Tongue (tissue), 2 donors: Measurements from ENCODE around the gene ADK. TPM values are rescaled to one million over a fixed set of nuclear protein-coding genes. Genes with fewer than 3 reads are reported as not detected.
A peak's percentile ranks its signal among the peaks of the same experiment; 100 is the strongest.

Experiments used
- DNase-seq: peaks from one replicate; pipeline ENCODE4 v3.0.0-alpha.2; 2015
- total RNA-seq: library from RNA; depleted of rRNA; stranded (reverse); fragments of >200 nt; gene quantifications from one replicate; pipeline ENCODE4 v1.2.3, GENCODE V29; 2014

ADK gene
- total RNA-seq, 1 donor from 2014 or later: 61.4 TPM

DNA sequence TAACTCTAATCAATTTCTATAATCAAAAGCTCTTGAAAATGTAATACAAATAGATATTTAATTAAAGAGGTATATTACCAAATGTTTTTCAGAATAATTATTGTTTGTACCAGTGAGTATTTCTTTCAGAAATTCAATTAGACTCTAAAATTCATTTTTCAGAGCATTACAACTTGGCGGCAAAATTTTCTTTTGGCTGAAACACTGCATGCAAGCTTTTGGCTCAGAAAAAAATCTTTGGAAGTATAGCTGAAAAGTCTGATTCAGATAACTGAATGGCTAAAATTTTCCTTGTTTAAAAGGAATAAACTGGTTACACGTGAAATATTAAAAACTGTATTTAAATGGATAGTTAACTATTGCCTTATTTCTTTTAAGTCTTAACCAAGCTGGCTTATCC lies 472.8 kb downstream of the ADK start:
- DNase-seq: no peak

DNA sequence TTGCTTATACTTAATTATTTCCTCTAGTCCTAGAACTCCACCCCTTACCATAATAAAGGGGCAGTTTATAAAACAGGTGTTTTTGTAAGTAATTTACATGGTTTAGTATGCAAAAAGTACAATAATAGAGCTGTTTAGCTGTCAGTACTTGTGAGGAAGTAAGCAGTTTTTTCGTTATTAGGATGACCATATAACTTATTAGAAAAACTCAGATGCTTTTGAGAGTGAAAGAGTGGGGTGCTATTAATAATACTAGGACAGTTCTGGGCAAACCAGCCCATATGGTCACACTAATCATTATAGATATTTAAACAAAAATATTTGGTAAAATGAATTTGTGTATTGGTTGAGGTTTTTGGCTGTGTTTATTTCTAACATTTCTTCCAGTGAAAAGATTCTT lies 473.5 kb downstream of the ADK start:
- no peak for DNase-seq

DNA sequence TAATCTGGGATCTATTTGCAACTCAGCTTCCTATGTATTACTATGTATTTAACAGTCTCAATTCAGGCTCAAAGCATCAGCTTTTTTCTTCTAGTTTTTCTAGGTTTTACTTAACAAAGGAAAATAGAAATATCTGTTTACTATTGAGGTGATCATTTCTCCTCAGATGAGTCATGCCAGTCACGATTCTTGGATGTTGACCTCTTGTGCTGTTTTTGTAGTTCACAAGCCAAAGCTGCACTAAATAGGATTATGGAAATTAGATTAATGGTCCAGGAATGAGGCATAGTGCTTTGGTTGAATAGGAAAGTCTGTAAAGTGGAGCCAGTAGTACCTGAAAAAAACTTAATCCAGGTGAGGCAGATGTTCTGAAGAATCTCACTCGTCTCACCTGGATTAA lies 477.1 kb downstream of the ADK start:
- no peak for DNase-seq

DNA sequence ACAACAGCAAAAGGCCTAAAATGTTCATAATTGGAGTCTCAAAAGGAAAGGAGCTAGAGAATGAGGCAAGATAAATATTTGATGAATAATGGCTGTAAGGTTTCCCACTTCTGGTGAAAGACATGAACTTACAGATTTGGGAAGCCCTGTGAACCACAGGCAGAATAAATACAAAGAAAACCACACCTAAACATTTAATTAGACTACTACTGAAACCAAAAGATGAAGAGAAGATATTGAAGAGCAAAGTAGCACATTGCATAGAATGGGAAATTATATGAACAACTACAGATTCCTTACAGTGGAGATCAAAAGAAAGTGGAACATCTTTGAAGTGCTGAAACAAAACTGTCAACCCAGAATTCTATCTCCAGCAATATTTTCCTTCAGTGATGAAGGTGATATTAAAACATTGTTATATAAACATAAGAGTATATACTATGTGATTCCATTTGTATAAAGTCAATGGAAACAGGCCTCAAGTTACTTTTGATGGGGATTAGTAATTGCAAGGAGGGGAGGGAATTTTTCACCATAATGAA lies 484.0 kb downstream of the ADK start:
- DNase-seq: no peak

DNA sequence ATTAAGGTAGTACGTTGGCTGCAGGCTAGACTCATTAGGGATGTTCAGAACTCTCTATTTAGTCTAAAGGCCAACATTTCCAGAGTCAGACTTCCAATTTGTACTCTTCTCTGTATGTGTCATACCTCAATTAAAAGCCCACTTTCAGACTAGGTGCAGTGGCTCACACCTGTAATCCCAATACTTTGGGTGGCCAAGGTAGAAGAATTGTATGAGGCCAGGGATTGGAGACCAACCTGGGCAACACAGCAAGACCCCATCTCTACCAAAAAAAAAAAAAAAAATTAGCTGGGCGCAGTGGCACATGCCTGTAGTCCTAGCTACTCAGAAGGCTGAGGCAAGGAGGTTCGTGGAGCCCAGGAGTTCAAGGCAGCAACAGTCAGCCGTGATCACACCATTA lies 484.6 kb downstream of the ADK start:
- no peak for DNase-seq

DNA sequence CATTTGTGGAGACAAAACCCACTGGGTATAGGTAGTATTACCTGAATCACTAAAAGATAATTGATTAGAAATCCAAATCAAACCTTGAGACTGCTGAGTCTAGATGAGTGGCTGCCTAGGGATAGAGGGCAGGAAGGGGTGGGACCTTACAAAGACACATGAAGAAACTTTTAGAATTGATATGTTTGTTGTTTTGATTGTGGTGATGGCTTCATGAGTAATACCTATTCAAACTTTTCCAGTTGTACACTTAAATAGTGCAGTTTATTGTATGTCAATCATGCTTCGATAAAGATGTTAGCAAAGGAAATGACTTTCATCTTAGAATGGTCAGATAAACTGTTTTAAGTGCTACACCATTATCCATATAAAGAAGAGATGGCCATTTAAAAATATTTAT lies 486.7 kb downstream of the ADK start:
- DNase-seq: no peak

DNA sequence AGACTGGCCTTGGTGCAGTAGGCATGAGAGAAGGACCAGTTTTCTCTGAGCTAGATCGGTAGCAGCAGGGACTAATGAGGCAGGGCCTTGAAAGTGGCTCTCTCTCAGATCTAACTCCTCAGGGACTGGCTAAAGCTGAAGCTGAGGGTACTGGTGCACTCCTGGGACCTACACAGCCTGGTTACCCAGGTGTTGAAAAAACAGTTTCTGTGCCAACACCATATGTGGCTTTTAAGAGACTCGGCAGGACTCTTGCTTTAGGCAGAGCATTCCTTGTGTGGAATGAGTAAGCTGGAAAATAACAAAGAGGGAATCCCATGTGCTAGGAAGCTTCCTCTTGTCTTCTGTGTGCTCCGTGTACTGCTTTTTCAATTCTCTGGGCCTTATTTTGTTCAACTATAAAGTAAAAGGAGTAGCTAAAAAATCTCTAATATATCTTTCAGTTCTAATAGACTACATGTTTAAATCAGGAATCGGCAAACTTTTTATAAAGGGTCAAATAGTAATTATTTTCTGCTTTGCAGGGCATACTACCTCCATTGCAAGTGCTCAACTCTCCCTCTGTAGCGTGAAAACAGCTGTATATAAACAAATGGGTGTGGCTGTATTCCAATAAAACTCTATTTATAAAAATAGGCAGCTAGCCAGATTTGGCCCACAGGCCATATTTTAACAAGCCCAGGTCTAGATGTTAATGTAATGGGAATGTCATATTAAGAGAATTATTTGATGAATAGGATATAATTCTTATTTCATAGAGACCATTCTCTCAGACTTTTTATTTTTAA lies 489.3 kb downstream of the ADK start:
- DNase-seq: peak; percentile 44

DNA sequence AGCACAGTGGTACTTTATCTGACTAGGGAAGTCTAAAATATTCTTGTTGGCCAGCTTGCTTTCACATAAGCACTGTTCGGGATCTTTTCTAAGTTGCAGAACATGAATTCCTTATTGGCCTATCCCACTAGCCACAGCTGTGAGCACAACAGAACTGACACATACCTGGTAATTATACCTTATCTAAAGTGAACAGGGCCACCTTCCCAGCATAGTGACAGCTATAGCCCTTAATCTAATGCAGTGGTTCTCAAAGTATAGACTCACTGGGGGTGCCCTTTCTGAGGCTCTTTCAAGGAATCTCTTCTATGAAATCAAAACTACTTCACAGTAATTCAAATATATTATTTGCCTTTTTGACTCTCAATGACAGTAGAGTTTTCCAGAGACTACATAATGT lies 490.6 kb downstream of the ADK start:
- no peak for DNase-seq

DNA sequence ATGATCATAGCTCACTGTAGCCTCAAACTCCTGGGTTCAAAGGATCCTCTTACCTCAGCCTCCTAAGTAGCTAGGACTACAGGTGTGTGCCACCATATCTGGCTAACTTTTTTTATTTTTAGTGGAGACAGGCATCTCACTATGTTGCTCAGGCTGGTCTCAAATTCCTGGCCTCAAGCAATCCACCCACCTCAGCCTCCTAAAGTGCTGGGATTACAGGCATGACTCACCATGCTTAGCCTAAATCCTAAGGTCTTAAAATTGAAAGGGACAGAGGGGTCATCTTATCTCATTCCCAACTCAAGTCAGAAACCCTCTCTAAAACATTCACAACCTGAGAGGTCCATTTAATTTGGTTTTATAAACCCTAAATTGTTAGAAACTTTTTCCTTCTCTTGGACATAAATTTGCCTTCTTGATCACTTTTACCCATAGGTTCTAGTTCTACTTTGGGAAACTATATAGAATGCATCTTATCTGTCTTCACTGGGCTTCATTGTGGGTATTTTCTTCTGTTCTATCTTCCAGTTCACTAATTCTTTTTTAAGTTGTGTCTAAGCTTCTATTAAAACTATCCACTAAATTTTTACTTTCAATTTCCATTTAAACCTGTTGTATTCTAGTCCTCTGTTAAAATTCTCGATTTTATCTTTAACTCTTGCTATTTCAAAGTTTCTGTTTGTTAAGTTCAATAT lies 492.0 kb downstream of the ADK start:
- DNase-seq: no peak

DNA sequence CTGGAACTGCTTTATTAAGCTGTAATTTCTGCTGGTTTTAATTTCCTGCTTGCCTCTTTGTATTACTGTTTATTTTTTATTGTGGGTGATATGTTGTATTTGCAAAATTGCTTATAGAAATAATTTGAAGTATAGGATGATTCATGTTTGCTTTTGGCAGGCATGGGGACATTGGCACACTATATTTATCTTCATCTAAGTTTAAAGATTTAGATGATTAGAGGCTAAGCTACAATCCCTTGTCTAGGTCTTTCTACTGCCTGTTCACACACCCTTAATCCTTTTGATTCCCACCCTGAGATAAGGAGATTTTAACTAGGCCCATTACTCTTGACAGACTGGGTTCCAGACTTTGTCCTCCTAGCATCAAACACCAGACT lies 492.6 kb downstream of the ADK start:
- no peak for DNase-seq

DNA sequence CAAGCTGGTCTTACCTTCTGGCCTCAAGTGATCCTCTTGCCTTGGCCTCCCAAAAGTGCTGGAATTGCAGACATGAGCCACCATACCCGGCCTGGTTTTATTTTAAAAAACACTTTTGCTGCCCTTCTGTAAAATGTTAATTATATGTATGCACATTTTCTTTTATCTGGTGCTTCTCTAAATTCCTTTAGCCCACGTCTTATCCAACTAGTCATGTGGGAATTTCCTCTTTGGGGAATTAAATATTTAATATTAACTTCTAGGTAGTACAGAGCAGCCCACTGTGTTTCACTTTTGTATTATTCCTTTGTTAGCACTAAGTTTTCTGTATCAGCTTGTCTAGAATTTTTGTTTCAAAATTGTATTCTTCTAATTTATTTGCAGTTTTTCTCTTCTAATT lies 493.7 kb downstream of the ADK start:
- DNase-seq: no peak

DNA sequence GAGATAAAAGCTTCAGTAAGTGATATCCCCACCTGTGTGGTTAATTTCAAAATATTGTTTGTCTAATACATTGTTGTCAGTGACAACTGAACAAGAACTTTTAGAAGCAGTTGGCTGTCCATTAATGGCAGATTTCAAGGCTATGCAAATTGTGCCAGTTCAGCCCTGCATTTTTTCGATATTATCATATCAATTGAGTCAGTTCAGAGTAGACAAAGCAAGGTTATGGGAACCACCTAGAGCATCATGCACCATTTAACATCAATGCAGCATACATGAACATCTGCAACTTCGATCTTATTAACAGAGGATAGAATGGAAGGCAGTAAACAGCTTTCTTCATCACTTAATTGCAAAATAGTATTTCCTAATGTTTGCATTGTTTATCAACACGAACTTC lies 494.7 kb downstream of the ADK start:
- no peak for DNase-seq

DNA sequence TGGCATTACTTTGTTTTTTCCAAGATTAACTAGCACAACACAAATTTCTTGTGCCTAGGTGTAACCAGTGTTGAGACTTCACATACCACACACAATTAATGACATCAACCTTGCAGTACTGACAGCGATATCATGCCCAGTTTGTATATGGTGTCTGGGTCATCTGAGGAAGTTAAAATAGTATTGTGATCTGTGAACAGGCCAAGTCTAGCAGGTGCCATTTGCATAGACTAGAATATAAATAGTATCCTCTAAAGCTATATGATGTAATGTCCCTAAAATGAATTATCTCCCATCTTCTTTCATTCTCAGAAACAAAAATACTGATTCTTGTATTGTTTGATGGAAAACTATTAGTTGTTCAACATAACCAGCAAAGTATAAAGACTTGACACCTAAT lies 499.6 kb downstream of the ADK start:
- DNase-seq: peak; percentile 6

DNA sequence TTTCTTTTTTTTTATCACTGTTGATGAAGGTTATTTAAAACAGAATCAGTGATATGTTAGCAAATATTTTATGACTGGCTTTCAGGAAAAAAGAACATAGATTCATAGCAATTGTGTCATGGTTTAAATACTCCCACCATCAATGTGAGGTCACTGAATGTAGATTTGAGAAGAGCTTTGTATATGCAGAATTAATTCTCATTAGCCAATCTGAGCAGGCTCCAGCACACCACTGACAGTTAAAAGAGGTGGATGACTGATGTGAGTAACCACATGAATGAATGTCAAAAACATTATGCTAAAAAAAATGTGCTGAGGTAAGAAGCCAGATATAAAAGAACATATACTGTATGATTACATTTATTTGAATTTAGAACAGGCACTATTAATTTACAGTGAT lies 500.5 kb downstream of the ADK start:
- no peak for DNase-seq

DNA sequence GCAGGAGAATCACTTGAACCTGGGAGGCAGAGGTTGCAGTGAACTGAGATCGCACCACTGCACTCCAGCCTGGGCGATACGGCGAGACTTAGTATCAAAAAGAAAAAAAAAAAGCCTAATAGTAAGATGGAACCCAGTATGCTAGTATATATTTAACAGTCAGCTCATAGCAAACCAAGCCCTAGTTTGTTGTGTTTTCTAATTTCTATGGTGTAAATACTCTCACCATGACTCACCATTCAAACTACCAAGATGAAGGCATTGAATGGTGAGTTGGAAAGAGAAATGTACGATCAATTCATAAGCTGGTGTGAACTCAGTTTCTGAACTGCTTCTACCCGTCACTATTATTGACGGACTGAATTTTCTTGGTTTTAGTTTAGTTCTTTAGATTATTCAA lies 501.6 kb downstream of the ADK start:
- no peak for DNase-seq

DNA sequence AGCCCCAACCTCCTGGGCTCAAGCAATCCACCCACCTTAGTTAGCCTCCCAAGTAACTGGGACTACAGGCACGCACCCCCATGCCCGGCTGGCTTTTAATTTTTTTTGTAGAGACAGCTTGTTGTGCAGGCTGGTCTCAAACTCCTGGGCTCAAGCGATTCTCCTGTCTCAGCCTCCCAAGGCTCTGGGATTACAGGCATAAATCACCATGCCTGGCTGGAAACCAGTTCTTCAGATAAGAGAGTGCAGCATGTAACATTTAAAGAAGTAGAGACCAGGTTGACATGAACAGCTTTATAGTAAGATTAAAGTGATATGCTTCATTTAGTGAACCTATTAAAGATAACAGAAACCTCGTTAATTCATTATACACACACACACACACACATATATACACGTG lies 507.5 kb downstream of the ADK start:
- DNase-seq: no peak

DNA sequence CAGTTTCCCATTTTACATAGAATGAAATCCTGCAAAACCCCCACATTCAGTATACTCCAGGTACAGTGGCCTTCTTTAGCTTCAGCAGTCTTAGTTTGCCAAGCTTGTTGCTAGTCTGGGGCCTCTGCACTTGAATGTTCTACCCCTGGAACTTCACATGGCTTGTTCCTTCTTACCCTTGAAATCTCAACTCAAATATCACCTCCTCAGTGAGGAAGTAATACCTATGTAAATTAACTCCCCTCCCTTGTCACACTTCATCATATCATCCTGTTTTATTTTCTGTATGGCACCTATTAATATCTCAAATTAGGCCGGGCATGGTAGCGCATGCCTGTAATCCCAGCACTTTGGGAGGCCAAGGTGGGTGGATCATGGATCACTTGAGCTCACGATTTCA lies 511.6 kb downstream of the ADK start:
- DNase-seq: no peak

DNA sequence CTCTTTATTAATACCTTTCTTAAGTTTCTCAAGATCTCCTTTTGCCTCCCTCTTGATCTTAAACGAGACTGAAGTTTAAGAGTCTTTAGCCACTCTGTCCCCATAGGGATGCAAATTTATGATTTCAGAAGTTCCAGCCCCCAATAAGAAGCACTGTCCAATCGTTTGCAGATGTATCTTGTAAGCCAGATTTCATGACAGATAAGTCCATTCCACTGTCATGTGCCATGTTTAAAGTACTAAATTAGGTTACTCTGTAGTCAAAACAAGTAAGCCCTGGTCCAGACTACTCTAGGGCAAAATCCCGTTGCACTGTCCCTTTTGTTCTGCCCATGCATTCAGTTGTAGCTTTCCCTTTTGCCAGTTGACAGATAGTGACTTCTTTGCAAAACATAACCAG lies 518.2 kb downstream of the ADK start:
- no peak for DNase-seq

DNA sequence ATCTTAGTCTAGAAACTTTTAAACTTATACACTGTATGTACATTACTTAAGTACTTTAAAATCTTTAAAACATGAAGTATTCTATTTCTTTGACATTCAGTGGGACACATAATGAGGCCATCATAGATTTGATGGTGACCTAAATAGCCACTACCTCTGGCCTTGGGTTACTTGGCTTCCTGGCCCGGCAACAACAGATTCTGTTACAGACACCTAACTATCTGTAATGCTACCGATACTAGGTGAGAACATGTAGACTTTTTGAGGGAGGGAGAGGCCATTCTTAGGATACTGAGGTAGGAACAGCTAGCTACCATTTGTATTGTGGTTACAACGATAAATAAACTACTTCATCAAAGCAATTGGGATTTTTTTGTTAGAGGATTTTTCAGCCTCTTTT lies 520.7 kb downstream of the ADK start:
- no peak for DNase-seq

DNA sequence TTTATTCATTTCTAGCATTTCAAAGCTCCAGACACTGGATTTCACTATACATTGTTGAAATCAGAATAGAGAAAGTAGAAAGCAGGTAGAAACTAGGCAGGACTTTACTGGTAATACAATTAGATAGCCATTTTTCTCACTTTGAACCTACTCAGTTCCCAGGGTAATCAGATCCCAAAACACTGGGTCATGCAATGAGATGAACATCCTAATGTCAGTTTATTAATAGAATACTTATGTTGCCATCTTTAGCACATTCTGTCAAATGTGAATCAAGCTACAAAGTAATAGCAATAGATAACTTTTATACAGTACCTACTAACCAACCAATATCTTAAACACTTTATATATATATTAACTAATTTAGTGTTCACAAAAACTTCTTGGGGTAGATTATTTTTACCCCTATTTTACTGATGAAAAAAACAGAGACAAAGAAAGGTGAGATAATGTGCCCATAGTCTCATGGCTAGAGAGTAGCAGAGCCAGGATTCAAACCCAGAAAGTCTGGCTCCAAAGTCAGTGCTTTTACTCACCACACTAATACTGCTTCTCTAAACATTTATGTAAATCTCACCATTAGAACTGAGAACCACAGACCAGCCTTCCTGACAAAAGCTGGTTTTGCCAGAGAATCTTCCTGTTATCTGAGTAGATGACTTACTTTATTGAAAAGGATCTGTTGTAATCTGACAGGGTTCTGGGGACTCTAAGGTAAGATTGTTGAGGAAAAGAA lies 521.6 kb downstream of the ADK start:
- DNase-seq: no peak

DNA sequence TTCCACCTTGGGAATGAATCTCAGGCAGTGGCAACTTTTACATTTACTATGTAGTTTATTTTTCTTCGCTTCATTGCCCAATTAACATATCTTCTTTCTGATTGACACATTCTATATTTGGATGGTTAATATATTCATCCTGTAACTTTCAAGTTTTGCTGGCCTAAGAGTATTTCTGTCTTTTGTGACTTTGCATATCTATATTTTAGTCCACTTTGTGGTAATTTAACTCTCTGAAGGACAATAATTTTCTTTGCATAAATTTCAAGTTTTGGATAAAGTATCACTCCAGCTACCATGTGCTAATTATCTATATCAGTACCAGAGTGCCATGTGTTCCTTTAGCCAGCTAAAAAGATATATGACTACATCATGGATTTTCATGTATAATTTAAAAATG lies 523.9 kb downstream of the ADK start:
- no peak for DNase-seq

DNA sequence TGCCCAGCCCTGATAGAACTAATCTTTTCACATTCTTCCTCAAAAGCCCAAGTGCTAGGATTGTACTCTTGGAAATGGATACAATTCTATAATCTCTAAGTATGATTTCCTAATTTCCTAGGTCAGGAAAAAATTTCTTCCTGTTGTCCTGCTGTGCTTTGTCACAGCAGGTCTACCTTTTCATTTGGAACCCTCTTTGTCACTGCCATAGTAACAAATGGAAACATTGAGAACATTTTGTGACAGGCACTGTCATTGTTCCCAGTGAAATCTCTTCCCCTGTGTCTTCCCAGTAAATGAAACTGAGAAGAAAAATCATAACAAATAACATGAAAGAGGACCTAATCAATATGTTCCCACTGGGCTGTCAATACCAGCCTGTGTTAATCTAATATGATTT lies 524.5 kb downstream of the ADK start:
- DNase-seq: no peak

DNA sequence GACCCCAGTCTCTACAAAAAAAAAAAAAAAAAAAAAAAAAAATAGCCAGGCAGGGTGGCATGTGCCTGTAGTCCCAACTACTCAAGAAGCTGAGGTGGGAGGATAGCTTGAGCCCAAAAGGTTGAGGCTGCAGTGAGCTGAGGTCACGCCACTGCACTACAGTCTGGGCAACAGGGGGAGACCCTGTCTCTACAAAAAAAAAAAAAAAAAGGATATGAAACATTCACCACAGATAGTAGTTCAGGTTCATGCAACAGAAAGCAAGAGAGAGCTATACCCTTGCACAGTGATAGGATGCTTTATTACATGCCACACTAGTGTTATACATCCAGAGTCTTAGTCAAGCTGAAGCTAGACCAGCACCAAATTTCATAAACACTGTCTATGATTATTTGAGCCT lies 526.9 kb downstream of the ADK start:
- no peak for DNase-seq
